Eye (tissue), 1 donor: ENCODE measurements around the gene AAMP.

Source experiments
- DNase-seq: peaks from one replicate; pipeline ENCODE4 v3.0.0-alpha.2; 2015

AAMP gene

DNA sequence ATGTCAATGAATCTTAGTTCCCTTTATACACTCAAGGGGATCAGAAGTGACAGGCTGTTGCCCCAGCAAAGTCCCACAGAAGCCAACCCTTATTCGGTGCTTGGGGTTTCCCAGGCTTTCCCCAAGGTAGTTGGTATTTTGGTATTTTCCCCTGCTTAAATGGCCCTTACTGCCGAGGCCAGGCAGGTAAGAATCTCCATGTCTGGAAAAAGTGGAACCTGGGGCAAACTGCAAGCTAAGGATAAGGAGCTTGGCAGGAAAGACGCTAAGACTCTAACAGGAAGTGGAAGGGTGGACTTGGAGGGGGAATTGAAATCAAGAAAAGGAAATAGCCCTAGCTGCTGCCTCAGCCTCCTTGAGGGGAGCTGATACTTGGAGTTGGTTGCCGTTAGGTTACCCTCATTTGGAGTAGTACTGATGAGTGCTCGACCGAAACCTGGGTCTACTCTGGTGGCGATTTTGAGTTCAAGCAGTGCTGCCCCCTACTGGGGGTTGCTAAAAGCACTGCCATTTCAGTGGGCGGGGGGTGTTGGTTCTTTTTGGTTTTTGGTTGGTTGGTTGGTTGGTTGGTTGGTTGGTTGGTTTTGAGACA lies 12.5 kb downstream of the AAMP start:
- DNase-seq: no peak

DNA sequence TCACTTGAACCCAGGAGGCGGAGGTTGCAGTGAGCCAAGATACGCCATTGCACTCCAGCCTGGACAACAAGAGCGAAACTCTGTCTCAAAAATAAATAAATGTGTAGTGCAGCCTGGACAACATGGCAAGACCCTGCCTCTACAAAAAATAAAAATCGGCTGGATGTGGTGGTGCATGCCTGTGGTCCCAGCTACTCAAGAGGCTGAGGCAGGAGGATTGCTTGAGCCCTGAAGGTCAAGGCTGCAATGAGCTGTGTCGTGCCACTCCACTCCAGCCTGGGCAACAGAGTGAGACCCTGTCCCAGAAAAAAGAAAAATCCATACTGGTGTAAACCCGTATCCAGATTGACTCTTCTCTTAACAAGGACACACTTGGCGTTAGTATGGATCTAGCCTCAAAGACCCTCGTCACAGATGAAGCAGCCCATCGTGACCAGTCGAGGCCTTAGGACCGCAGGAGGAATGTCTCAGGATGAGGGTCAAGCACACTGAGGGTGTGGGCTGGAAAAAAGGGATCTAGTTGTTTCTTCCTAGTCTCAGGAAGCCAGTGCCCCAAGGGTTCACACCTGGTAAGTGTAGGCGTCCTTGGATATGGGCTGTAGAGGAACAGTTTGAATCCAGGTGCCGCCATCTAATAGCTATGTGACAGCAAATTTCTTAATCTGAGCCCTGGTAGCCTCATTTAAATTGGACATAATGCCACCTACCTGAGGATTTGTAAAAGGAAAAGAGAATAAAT lies 13.2 kb downstream of the AAMP start:
- DNase-seq: no peak

DNA sequence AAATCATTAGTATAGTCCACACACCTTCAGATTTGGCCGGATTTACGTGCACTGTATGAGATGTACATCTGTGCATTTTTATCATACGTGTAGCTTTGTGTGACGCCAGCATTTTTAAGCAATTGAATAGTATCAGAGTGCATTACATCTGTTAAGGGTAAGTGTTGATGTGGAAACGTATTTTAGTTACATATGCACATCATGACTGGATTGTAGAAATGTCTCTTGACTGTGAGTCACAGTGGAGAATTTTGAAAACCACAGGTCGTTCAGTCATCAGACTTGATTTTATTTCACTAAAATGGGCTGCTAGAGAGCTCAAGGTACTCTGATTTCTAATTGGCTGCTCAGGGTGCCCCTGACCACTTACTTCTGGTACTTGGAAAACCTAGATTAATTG lies 14.5 kb downstream of the AAMP start:
- DNase-seq: no peak

DNA sequence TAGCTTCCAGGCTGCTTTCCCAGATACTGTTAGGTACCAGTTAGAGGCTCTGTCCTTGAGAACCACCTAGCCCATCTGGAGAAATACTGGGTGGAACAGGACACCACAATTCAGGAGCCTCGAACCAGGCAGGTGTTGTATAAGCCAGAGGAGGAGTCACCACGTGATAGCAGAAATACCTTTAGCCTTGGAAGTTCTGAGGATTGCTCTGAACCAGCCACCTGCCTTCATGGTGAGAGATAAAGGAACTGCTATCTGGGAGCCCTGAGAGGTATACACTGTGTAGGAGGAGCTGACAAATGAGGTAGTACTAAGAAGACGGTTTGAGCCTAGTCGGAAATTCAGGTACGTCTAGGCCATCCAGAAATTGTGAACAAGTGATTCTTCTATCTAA lies 16.7 kb downstream of the AAMP start:
- no peak for DNase-seq

DNA sequence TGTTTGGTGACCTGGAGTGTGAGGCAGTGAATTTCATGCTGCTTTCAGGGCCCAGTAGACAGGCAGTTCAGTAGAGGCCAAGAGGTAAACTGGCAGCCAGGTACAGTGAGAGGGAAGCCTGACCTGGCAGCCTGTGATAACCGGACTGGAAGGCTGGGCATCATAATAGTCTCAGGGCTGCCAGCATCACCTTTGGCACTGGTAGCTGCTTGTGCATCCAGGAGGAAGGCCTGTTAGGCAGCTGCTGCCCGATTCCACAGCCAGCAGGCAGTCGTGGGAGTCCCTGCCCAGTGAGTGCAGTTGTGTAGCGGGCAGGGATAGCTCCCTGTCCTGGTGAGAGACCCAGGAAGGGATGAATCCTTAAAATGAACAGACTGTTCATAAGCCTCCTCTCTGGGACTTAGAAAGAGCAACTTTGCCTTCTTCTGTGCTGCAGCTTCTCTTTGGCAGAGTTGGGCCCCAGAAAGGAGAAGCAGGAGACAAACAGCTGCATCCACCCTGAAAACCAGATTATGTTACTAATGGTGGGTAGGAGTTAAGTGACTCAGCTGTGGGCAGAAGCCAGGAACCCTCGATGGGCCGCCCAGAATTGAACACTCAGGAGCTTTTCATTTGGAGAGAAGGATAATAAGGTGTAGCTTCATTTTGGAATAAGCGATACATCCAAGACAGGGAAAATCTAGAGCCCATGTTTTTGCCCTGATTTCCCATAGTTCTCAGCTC lies 17.3 kb downstream of the AAMP start:
- no peak for DNase-seq

DNA sequence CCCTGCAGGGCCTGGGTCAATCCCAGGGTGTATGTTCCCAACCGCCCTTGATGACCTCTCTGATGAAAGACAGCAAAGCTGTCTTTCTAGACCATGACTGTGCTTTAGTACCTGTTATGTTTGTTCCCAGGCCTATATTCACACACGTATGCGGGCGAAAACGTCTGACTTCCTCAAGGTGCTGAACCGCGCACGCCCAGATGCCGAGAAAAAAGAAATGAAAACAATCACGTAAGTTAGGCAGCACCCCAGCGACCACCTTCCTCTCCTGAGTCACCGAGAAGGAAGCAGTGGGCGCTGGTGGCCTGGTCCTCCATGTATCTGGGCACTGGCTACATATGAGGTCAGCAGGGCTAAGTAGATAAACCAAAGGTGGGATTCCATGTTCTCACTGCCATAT lies 20.2 kb downstream of the AAMP start:
- no peak for DNase-seq

DNA sequence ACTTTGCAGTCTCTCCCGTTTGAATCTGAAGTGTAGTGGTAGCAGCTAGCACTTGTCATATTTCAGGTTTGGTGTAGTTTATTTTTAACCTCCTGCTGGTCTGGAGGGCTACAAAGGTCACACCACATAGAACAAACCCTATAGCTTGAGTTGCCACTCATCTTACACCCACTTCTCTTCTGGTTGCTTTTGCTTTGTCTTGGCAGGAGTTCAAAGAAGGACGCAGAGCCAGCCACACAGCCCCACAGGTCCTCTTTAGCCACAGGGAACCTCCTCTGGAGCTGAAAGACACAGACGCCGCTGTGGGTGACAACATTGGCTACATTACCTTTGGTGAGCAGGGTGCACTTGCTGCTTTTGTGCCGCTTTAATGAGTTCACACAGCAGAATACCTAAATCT lies 24.7 kb downstream of the AAMP start:
- no peak for DNase-seq

DNA sequence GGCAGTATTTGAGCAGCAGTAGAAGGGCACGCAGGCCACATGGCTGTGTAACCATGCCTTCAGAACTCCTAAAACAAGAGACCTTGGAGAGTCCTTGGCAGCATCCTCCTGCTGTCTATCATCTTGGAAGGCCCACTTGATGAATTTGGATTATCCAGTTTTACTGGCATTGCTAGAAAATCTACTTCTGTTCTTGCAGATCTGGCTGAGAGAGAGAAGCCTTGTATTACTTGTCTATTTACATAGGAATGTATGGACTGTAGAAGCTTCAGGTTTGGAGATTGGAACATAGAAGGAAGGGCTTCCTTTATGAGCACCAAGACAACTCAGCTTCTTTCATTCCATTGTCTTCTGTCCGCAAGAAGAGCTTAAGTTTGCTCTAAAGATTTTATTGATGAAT lies 25.3 kb downstream of the AAMP start:
- DNase-seq: no peak

DNA sequence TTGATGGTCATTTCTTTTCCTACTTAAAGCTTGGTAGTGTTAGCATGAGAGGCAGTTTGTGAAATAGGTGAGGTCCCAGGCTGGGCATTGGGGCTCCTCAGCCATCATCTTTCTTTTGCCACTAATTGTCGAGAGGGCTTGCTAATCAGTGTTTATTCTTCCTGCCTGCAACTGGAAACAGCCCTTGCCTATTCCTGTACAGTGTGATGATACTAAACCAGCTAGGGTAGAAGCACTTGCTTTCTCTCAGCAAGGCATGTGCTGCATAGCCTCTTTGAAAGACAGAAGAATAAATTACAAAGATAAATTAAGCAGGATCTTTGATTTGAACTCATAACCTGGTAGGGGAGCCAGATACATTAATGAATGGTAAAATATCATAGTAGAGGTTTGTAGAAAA lies 25.7 kb downstream of the AAMP start:
- no peak for DNase-seq

DNA sequence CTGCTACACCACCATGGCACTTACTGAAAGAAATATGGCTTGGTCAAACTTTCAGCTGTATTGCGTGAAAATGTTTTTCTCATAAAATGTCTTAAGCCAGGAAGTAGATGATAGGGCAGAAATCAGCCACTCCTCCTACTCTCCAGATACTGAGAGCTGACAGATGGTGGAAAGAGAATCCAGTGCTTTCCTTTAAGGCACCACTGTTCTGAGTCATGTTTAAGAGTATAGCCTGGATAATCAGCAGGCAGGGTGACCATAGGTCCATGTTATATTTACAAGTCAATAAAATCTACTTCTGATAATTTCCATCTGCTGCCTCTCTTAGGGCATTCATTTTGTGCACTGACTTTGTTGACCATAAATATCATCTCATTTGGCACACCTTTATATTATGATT lies 31.1 kb downstream of the AAMP start:
- no peak for DNase-seq

DNA sequence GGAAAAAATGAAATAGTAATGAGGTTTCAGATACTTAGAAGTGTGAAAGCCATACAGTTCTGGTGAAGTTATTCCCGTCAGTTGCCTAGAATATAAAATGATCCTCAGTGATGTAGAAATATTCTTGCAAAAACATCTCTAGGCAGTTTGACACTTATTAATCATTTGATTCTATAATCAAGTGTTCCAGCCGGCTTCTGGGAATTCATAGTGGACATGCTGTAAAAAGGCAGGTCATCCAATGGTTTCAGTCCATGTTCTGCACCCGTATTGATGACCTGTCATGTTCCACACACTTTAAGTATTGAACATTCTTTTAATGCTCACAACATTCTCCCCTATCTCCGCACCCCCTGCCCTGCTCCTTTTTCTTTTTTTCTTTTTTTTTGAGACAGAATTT lies 33.1 kb downstream of the AAMP start:
- no peak for DNase-seq

DNA sequence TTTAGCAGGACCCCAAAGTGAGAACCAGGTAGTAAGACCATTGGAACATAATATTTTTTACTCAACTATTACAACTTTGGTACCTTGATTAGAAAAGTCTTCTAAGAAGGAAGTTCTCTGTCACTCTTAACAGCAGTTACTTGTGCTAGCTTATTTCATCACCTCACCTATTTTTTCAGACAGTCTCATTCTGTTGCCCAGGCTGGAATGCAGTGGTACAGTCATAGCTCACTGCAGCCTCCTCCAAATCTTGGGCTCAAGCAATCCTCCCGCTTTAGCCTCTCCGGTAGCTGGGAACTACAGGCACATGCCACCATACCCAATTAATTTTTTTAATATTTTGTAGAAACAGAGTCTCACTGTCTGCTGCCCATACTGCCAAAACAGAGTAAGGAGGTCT lies 34.9 kb downstream of the AAMP start:
- no peak for DNase-seq

DNA sequence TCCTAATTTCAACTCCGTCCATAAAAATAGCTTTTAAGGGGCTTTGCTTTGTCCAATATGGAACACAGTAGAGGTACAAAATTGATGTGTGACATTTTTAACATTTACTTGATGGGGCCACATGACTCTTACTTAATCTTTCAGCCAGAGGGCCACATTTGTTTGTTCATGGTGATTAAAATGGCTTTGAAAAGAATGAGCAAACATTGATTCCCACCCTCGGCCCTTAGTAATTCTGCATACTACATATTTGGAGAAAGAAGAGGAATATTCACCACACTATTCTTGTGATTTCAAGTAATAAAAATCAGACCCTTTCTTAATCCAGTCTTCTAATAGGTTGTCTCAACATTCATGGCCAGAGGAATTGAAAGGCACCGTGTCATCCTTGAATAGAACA lies 35.4 kb downstream of the AAMP start:
- DNase-seq: no peak

DNA sequence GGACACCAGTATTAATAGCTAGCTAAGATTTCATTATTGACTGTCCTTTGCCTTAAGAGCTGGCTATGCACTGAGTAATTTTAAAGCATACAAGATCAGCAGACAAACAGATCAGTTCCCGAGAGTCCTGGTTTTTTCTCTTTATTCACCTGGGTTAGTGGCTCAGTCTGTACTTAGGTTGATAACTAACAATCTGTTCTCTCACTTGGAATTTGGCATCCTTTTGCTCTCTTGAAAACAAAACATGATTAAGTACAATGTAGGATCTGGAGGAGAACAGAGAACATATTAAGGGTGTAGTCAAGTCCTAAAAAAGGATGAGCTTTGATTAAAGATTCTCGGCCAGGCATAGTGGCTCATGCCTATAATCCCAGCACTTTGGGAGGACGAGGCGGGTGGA lies 36.4 kb downstream of the AAMP start:
- DNase-seq: no peak

DNA sequence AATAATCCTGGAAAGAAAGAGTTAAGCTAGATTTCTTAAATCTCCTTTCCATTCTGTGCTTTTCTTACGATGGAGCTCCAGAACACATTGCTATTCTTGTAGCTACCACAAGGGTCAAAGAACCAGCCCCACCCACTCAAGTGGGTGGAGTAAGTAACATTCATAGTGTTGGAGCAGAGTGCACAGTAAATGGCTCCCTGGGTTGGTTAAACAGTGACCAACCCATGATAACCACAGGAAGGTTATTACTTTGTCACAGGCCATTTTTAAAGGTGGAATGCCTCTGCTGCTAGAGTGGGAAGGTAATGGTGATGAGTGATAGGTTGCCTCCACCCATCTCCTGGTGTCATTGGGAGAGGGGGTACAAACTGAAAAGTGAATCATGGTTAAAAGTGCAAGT lies 39.1 kb downstream of the AAMP start:
- DNase-seq: no peak

DNA sequence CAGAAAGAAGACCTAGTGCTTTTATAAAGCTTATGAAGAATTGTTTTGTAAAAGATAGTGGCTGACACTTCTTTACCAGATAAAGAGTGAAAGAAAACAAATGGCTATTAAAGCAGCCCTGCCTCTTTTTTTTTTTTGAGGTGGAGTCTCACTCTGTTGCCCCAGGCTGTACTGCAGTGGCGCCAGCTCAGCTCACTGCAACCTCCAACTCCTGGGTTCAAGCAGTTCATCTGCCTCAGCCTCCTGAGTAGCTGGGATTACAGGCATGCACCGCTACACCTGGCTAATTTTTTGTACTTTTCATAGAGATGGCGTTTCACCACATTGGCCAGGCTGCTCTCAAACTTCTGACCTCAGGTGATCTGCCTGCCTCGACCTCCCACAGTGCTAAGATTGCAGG lies 40.1 kb downstream of the AAMP start:
- no peak for DNase-seq

DNA sequence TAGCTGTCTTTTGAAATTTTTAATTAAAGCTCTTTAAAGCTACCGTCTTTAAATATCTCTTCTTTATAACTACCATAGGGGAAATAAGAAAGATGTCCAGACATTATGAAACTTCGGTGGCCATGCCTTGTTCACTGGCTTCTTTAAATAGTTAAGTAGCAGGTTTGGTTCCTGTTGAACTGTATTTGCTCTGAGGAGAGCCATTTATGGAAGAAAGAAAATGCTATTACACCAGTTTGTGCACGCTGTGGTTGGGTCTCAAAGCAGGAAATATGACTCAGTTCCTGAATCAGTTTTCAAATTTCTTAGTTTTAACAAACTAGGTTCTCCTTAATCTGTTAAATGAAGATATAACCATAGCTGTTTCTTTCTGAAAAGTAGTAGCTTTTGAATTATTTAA lies 40.7 kb downstream of the AAMP start:
- no peak for DNase-seq

DNA sequence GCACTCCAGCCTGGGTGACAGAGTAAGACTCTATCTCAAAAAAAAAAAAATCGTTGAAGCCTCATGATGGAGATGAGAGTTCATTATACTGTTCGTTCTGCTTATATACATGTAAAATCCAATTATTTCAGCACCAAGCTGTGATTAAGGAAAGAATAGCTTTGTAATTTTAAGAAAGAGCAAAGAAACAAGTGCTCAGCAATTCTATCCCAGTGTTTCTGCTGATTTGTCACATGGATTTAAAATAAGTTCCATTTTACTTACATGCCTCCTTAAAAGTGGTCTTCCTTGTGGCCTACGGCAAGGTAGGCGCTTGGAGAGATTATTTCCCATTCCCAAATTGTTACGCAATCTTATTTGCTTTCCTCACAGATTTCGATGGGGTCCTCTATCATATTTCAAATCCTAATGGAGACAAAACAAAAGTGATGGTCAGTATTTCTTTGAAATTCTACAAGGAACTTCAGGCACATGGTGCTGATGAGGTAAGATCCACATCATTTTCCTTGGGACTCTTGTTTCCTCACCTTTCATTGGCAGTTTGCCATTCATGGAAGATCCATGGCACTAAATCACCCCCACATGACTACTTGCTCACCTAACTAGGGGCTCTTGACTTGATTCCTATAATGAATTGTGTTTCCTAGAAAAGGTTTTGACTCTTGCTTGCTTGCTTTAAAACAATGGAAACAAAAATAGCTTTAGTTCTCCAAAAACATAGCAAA lies 41.4 kb downstream of the AAMP start:
- DNase-seq: no peak

DNA sequence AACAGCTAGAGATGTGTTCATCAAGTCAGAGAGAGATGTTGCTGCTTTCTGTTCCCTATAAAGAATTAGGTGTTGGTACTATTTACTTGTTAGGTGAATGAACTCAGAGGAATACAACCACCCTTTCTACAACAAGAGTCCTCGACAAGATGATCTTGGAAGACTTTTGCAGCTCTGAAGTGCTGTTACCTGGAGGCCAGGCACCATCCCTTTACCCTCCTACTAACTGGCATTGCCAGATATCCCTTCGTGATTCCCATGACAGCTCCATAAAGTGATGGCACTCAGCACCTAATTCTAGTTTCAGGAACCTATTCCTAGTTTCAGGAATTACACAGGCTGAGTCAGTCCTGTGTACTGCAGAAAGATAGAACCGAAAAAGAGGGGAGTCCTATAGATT lies 43.0 kb downstream of the AAMP start:
- DNase-seq: no peak

DNA sequence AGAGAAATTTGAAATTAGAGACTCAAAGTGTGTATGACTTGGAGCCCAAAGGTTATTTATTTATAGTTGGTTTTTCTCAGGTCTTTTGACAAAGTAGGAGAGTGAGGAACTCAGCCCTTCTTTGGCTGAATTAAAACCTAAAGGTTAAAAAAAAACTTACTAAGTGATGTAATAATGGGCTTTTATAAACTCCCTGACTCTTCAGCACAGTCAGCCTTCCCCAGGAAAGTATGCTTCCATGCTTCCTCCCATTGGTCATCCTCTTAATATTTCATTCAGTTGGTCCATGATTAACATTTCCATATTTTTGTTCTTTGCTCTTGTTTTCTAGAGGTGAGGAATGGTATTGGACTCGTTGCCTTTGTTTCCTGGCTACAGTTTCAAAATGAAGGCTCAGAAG lies 45.8 kb downstream of the AAMP start:
- DNase-seq: no peak

DNA sequence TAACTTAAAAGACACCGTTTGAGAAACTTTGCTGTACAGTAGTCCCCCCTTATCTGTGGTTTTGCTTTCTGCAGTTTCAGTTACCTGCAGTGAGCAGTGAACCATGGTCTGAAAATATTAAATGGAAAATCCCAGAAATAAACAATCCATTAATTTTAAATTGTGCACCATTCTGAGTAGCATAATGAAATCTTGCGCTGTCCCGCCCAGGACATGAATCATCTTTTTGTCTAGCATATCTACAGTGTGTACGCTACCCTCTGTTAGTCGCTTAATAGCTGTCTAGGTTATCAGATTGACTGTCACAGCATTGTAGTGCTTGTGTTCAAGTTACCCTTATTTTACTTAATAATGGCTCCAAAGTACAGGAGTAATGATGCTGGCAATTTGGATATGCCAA lies 46.9 kb downstream of the AAMP start:
- no peak for DNase-seq

DNA sequence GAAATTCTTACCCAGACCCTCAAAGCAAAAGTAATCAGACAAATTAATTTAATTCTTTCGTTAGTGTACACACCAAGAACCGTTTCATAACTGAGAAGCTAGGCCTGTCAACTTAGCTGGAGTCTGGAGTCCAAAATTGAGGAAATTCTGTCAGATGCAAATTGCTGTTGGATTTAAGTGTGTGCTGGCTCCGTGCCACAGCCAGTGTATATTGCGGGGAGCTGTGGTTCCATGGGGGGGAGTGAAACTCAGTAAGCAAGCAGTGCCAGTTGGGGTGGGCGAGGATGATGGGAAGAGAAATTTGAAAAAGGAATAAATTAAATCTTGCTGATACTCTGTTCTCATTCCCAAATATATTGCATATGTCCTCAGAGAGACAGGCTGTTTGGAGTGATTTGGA lies 48.9 kb downstream of the AAMP start:
- DNase-seq: no peak

DNA sequence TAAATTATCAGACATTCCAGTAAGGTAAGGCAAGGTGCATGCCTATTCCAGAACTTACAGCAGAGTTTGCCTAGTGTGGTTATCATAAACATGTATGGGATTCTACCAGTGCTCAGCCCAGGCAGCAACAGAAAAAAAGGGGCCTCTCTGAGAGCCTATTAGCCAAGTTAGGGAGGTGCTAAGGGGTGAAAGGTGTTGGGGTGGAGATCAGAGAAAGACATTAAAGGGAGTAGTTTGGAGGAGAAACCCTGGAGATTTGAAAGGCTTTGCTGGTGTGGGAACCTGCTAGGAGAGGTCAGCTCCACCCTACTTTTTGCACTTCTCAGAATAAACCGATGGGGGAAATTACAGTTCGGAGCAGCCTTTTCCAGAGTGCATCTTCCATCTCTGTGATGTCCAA lies 50.0 kb downstream of the AAMP start:
- no peak for DNase-seq
